ENCODE data around the gene TADA1. TPM values are rescaled to one million over a fixed set of nuclear protein-coding genes. Genes with fewer than 3 reads are reported as not detected.

TADA1 gene, protein sequence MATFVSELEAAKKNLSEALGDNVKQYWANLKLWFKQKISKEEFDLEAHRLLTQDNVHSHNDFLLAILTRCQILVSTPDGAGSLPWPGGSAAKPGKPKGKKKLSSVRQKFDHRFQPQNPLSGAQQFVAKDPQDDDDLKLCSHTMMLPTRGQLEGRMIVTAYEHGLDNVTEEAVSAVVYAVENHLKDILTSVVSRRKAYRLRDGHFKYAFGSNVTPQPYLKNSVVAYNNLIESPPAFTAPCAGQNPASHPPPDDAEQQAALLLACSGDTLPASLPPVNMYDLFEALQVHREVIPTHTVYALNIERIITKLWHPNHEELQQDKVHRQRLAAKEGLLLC
- total RNA-seq: 10 to 100 TPM; 11.7 to 13.7 (median 12.5) TPM
- 18.6 TPM for total RNA-seq (2013)

DNA sequence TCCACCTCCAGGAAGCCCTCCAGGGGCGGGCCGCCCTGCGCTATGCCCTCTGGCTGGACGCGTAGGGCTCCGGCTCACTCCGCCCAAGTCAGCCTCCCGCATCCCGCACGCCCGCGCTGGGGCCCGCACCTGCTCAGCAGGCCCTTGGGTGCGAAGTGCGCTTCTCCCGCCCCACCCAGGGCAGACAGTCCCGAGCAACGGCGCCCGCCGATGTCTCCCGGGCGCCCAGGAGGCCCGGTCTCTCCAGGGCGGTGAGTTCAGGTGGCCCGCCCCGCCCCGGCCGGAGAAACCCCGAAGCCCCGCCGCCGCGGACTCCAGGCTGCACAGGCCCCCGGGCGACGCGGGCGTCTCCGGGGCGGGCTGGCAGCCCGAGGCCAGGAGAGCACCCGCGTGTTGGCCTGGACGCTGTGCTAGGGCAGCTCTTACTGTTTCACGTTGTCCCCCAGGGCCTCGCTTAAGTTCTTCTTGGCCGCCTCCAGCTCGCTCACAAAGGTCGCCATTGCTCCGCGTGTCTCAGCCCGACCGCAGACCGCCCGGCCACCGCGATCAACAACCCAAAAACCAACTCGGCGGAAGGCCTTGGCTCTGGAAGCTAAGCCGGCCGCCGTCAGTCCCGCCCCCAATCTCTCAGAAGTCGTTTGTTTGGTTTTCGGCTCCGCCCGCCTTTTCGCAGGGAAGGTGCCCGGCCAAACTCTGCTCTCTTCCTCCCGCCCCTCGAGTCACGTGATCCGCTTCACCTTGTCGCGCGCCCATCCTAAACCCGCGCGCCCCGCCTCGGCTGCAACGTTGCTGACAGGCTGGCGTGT lies at the start of gene TADA1:
TSS of gene TADA1 (minus strand) at position 531 of the 806 bp plus-strand sequence. CDS start at position 500, 31 bp downstream.
- whole genome bisulfite sequencing (ENCODE audit: insufficient coverage): under 1% methylated on average over 84 of the region's 84 CpGs
- H3K36me3 ChIP-seq (ENCODE audit: control insufficient read depth, insufficient read depth, low read length): no peaks in the 10 kb centered on the region
- Mint-ChIP-seq H3K36me3 (no peaks in the 10 kb centered on the region), H3K4me1 (peaks cover 23 to 35% of the 10 kb centered on the region in 2 donors), H3K27me3 (ENCODE audit: low read depth in 2 of 2) (peaks cover 0 to 6% of the 10 kb centered on the region in 2 donors), H3K9me3 (no peaks in the 10 kb centered on the region), H3K4me3 (peak within 1 kb of the TSS; percentile 99), H3K27ac (peak within 1 kb of the TSS; percentile 91 to 93)
- intact Hi-C loops (cut with micrococcal nuclease): loop anchor here (2.0 to 5.0 kb wide), 2 partner anchors 345 to 1061 kb away; partner anchors contain the start of genes DCAF6, MPC2 and POU2F1
- peaks cover 13% of the 10 kb centered on the region for H3K4me1 ChIP-seq (ENCODE audit: control insufficient read depth, insufficient read depth, low read length)
- no peaks in the 10 kb centered on the region for H3K27me3 ChIP-seq (ENCODE audit: control insufficient read depth, insufficient read depth, low read length)
- DNase-seq (peak; percentile 93 to 99), ATAC-seq (peak; percentile 89 to 94 (median 91))
- no peaks in the 10 kb centered on the region for H3K9me3 ChIP-seq (ENCODE audit: control insufficient read depth, insufficient read depth, low read length)
- TF ChIP-seq, protein P1, sequence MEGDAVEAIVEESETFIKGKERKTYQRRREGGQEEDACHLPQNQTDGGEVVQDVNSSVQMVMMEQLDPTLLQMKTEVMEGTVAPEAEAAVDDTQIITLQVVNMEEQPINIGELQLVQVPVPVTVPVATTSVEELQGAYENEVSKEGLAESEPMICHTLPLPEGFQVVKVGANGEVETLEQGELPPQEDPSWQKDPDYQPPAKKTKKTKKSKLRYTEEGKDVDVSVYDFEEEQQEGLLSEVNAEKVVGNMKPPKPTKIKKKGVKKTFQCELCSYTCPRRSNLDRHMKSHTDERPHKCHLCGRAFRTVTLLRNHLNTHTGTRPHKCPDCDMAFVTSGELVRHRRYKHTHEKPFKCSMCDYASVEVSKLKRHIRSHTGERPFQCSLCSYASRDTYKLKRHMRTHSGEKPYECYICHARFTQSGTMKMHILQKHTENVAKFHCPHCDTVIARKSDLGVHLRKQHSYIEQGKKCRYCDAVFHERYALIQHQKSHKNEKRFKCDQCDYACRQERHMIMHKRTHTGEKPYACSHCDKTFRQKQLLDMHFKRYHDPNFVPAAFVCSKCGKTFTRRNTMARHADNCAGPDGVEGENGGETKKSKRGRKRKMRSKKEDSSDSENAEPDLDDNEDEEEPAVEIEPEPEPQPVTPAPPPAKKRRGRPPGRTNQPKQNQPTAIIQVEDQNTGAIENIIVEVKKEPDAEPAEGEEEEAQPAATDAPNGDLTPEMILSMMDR (IDR thresholded peaks at IDR 0.05): no peak
- H3K27ac ChIP-seq (ENCODE audit: low read length): peak within 1 kb of the TSS; percentile 73
- H3K4me3 ChIP-seq (ENCODE audit: low read length): peak within 1 kb of the TSS; percentile 60

DNA sequence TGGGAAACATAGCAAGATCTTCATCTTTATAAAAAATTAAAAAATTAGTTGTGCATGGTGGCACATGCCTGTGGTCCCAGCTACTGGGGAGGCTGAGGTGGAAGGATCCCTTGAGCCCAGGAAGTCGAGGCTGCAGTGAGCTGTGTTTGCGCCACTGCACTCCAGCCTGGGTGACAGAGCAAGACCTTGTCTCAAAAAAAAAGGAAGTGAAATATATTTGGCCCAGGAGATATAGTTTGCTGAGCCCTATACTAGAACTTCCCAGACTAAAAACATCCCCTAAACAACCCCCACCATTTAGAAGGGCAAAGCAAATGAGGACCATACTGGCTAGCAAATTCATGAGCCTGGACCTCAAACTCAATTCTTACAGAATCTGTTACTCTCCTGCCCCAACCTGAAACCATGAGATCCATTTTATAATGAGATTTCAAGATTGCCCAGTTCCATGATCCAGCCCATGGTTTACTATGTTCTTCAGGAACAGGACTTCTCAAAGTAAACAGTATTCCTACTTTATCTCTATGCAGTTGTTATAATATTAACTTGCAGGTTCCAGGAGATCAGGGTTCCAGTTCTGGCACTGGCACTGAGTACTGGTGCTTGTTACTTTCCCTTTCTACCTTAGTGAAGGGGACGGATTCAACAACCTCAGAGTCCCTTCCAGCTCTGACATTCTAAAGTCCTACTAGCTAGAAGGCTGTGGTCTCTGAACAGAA lies 48.9 kb upstream of the TADA1 start:
- DNase-seq (no peak), ATAC-seq (no peak)
- Mint-ChIP-seq H3K36me3 (no peaks in the 10 kb centered on the region), H3K27me3 (ENCODE audit: low read depth in 2 of 2) (peaks cover 18 to 23% of the 10 kb centered on the region in 2 donors), H3K27ac (no peak overlapping the region), H3K4me3 (no peak overlapping the region), H3K9me3 (no peaks in the 10 kb centered on the region), H3K4me1 (peaks cover 0 to 4% of the 10 kb centered on the region in 2 donors)
- H3K36me3 ChIP-seq (ENCODE audit: control insufficient read depth, insufficient read depth, low read length): no peaks in the 10 kb centered on the region
- no peaks in the 10 kb centered on the region for H3K9me3 ChIP-seq (ENCODE audit: control insufficient read depth, insufficient read depth, low read length)
- H3K4me1 ChIP-seq (ENCODE audit: control insufficient read depth, insufficient read depth, low read length): peaks cover 6% of the 10 kb centered on the region
- H3K27me3 ChIP-seq (ENCODE audit: control insufficient read depth, insufficient read depth, low read length): peaks cover 8% of the 10 kb centered on the region
- no peak overlapping the region for H3K27ac ChIP-seq (ENCODE audit: low read length)
- WGBS (ENCODE audit: insufficient coverage): 62% methylated on average over 2 of the region's 3 CpGs
- intact Hi-C loops (cut with micrococcal nuclease): no loop called here
- TF ChIP-seq, protein P1 (IDR thresholded peaks at IDR 0.05): no peak
- H3K4me3 ChIP-seq (ENCODE audit: low read length): no peak overlapping the region

DNA sequence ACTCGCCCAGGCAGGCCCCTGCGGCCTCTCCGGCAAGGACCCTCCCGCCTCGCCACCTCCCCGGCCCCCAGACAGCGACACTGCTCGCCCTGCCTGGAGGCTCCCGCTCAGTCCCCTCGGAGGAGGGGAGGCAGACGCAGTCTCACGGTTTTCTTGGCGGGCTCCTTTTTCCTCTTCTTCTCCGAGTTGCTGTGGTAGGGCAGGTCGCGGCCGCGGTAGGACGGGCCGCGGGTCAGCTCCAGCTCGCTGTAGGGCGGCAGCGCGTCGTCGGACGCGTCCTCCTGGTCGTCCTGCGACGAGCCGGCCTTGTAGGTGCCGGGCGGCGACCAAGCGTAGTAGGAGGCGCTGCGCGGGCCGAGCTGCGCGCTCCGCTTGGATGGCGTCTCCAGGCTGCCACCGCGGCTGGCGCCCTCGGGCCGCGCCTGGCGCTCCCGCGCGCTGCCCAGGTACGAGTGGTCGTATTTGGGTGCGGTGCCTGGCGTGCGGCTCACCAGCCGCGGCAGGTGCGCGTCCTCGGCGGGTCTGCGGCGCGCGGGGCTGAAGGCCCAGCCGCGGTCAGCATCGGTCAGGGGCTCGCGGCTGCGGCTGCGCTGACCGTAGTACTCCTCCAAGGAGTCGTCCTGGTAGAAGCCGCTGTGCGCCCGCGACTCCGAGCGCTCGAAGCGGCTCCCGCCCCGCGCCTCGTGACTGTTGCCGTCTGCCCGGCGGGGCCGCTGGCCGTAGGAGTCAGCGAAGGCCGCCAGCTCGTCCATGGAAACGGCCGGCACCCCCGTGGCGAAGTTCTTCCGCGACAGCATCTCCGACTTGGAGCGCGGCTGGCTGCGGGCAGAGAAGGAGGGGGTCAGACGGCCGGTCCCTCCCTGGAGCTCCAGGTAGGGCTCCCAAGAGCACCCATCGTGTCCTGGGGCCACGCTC lies 44.8 kb upstream of the TADA1 start:
- intact Hi-C loops (cut with micrococcal nuclease): no loop called here
- 12% methylated on average over 113 of the region's 113 CpGs for WGBS (ENCODE audit: insufficient coverage)
- Histone ChIP-seq H3K27ac (ENCODE audit: low read length) (no peak overlapping the region), H3K36me3 (ENCODE audit: control insufficient read depth, insufficient read depth, low read length) (no peaks in the 10 kb centered on the region), H3K27me3 (ENCODE audit: control insufficient read depth, insufficient read depth, low read length) (peaks cover 9% of the 10 kb centered on the region), H3K4me3 (ENCODE audit: low read length) (no peak overlapping the region), H3K4me1 (ENCODE audit: control insufficient read depth, insufficient read depth, low read length) (peaks cover 6% of the 10 kb centered on the region), H3K9me3 (ENCODE audit: control insufficient read depth, insufficient read depth, low read length) (no peaks in the 10 kb centered on the region)
- Mint-ChIP-seq H3K36me3 (no peaks in the 10 kb centered on the region), H3K27ac (no peak overlapping the region), H3K9me3 (no peaks in the 10 kb centered on the region), H3K4me1 (peaks cover 0 to 4% of the 10 kb centered on the region in 2 donors), H3K27me3 (ENCODE audit: low read depth in 2 of 2) (peaks cover 26 to 37% of the 10 kb centered on the region in 2 donors), H3K4me3 (peak overlapping the region; percentile 53)
- TF ChIP-seq, protein P1 (IDR thresholded peaks at IDR 0.05): no peak
- ATAC-seq (peak in 2 of 3 donors; percentile 8 to 49), DNase-seq (no peak)

Data from natural killer cell (primary cell).